C4-2B (cell line): ENCODE measurements around the gene SLC30A2.

Source experiments
- CTCF ChIP-seq: fragments of 450-650 bp; conservative IDR thresholded peaks from 2 replicates; pipeline ENCODE4 v1.5.1; 2017; ENCODE audit warnings: mild to moderate bottlenecking
- ZFX ChIP-seq: fragments of 450-650 bp; IDR thresholded peaks from 2 replicates; pipeline ENCODE4 v1.6.1; 2017

GRCh38 chr1:26032656-26033357 is 13.1 kb downstream of the SLC30A2 start:
- TF ChIP-seq CTCF (no peak), ZFX (no peak)
